GM18502 (cell line): Measurements from ENCODE around the gene NANOS3.
"Not testable (repeated sequence)": the region's sequence is repeated elsewhere in the genome, so short reads cannot be mapped to it uniquely, and the experiment has no call there.

Experiments
- ATAC-seq: cut with Tn5 transposase; IDR thresholded peaks from one replicate; pipeline ENCODE4 v1.9.1; 2021; ENCODE audit warnings: mild to moderate bottlenecking; ENCODE audit not compliant: unreplicated experiment, poor library complexity

NANOS3 gene

GRCh38 chr19:13842291-13843103, 34.4 kb upstream of the NANOS3 start:
- no peak for ATAC-seq

- no peak for ATAC-seq
Observed at GRCh38 chr19:13843104-13843921, 33.6 kb upstream of the NANOS3 start.

DNA sequence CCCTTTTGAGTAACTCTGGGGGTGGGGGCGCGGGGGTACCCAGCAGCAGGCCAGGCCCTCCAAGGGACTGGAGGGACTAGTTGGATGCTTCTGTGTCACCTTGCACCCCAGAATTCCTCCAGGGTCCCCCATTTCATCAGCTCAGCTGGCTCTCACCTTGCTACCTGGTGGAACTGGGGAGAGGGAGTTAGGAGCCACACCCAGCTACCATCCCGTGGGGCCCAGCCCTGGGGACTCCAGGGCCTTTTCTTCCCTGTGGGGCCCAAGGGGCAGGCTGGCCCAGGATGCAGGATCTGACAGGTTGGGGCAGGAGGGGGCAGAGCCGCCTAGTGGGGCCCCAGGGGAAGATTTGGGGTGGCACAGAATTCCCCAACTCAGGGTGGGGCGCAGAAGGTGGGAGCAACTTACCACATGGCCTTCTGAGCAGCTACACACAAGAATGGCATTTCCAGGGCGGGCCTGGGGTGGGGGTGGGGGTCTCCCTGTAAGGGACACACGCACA, 32.8 kb upstream of the NANOS3 start:
- ATAC-seq, result no peak

- ATAC-seq, result peak; percentile 62
Observed at GRCh38 chr19:13846557-13847406, 30.2 kb upstream of the NANOS3 start.

GRCh38 chr19:13847407-13848339, 29.3 kb upstream of the NANOS3 start:
- ATAC-seq, result peak; percentile 26

DNA sequence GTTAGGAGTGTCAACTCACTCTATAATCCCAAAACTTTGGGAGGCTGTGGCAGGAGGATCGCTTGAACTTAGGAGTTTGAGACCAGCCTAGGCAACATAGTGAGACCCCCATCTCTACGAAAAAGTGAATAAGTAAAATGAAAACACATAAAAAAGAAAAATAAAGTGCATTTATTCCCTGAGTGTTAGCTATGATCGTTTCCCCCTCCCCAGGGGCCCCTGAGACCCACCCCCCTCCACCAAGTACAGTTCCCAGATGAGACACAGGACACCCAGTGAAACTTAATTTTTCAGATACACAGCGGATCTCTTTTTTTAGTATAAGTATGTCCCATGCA, 28.6 kb upstream of the NANOS3 start:
- ATAC-seq, result no peak

- no peak for ATAC-seq
Observed at GRCh38 chr19:13848798-13849676, 27.9 kb upstream of the NANOS3 start.

DNA sequence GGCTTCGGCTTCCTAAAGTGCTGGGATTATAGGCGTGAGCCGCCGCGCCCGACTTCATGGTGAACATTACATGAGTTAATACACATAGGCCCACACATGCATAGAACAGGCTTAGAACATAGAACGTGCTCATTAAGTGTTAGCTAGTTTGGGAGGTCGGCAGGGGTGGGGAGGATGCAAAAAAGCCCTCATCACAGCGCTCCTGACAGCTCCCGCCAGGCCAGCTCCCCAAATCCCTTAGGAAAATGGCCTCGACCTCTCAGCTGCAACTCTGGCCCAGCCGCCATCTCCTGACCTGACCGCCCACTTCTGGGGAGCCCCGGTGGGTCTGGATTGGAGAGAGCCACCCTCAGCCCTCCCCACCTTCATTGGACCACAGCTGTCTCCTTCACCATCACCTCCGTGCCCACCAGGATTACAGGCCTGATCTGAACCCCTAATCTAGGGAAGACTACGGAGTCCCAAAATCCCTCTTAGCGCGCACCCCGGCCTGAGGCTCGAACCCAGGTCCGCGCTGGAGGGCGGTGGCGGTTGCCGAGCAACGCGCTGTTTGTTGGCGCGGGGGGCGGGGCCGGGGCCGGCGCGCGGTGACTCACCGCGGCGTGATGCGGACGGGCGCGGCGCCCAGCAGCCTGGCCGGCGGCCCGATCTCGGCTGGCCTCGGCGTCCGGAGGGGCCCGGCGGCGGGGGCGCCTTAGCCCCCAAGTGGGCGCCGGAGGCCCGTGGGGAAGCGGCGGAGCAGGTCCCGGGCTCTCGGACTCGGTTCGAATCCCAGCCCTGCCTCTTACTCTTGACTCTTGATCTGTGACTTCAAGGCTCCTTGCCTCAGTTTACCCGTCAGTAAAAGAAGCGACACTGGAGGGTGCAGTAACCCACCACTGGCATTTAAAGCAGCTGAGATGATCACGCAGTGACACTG, 26.7 kb upstream of the NANOS3 start:
- no peak for ATAC-seq

DNA sequence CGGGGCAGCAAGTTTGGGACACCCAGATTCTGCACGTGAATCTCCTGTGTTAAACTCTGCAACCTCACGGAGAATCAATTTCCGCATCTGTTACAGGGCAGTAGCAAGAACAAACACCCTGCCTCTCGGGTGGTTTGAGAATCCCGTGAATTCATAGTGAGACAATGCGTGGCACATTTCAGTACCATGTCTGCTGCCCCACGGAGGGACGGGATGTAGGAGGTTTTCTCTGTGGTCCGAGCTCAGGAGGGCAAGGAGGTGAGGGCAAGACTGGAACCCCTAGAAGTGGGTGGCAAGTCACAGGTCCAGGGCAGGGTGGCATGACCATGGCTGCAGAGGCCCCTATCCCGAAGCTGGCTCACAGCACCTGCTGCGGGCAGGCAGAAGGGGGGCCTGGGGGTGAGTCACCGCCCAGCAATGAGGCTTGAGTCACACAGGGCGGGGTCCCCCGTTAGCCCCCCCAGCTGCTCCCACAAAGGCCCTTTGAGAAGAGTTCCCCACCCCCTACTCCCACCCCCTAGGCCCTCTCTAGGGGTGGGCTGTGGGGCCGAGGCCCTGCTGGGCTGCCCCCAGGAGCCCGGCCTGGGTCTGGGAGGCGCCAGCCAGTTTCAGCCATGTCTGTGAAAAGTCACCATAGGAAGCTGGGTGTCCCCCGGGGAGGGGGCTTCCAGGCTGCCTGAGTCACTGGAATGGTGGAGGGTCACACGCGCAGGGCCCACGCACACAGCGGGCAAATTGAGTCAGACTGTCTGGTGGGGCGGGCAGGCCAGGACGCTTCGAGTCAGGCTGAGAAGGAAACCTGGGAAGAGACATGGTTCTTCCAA, 25.8 kb upstream of the NANOS3 start:
- no peak for ATAC-seq

DNA sequence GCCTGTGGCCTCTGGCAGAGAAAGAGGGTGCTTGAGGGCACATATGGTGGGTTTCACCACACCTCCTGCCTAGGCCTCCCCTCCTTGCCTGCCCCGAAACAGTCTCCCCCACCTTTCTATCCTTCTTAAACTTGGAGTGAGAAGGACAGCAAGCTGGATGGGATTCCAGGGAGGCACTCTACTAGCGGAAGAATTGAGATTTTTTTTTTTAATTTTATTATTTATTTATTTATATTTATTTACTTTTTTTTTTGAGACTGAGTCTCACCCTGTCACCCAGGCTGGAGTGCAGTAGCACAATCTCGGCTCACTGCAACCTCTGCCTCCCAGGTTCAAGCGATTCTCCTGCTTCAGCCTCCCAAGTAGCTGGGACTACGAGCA, 25.2 kb upstream of the NANOS3 start:
- not testable (repeated sequence) for ATAC-seq

- not testable (repeated sequence) for ATAC-seq
Observed at GRCh38 chr19:13852171-13852707, 24.7 kb upstream of the NANOS3 start.

DNA sequence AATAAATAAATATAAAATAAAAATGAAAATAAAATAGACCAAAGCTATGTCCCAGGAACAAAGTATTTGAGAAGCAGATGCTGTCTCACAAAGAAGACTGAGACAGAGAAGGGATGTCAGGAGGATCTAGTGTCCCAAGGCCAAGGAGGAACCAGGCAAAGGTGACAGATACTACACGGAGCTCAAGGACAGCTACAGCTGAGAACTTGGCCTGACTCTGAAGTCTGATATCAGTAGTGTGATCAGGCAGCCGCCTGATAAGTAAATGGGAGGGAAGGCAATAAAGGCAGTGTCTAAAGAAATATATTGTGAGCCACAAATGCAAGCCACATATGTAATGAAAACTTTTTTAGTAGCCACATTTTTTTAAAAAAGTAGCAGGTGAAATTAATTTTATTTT, 20.4 kb upstream of the NANOS3 start:
- ATAC-seq, result no peak

- no peak for ATAC-seq
Observed at GRCh38 chr19:13859361-13859880, 17.5 kb upstream of the NANOS3 start.

GRCh38 chr19:13860679-13861391, 16.1 kb upstream of the NANOS3 start:
- ATAC-seq, result no peak

DNA sequence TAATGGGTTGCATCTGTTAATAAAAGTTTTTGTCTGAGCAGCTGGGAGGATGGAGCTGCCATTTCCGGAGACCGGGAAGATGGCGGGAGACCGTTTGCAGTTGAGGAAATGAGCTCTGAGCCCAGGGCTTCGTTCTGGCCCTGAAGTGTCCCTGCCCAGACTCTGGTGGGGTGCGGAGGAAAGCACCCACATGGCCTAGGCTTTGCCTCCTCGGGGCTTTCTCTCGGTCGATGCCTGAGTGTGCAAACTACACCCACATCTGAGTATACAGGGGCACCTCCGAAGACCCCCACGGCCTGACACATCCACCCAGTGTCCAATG, 15.6 kb upstream of the NANOS3 start:
- peak; percentile 27 for ATAC-seq
